Colonic mucosa (tissue), 4 donors: ENCODE measurements around the gene TRPM3. TPM values are rescaled to one million over a fixed set of nuclear protein-coding genes. Genes with fewer than 3 reads are reported as not detected.

Source experiments
- DNase-seq: peaks from one replicate; pipeline ENCODE4 v3.0.0-alpha.2; 2020
- H3K27ac ChIP-seq: fragments of 200-600 bp; one replicate; pipeline ENCODE4 v1.8.0; 2021
- H3K27me3 ChIP-seq: fragments of 200-600 bp; one replicate; pipeline ENCODE4 v1.8.0; 2021
- H3K36me3 ChIP-seq: fragments of 200-600 bp; one replicate; pipeline ENCODE4 v1.8.0; 2021
- H3K4me1 ChIP-seq: fragments of 200-600 bp; one replicate; pipeline ENCODE4 v1.8.0; 2021; ENCODE audit warnings: mild to moderate bottlenecking
- H3K4me3 ChIP-seq: fragments of 200-600 bp; one replicate; pipeline ENCODE4 v1.8.0; 2021
- H3K9ac ChIP-seq, 2 donors: one replicate each; pipeline ENCODE4 v1.7.0; 2013; ENCODE audit warnings: control low read depth in 2 of 2, low read depth in 2 of 2, low read length in 2 of 2
- H3K9me3 ChIP-seq: fragments of 200-600 bp; one replicate; pipeline ENCODE4 v1.8.0; 2021
- CTCF ChIP-seq: fragments of 200-600 bp; IDR thresholded peaks from one replicate; pipeline ENCODE4 v1.8.0; 2022; ENCODE audit warnings: antibody characterized with exemption, mild to moderate bottlenecking
- intact Hi-C: fragments of 100-400 bp; cut with DNase I; formaldehyde crosslinking; loops from one replicate; pipeline ENCODE4 v1.14.1; 2022
- total RNA-seq, 2 donors: library from RNA; stranded (reverse); fragmentation: NEBNext Ultra II Directional in 1 of 2; extraction: Animal tissue kit (Norgen Biotek cat#: 25700) in 1 of 2; gene quantifications; one replicate each; pipeline ENCODE4 v1.2.1, GENCODE V29; 2021
- donor health status: healthy.
- donor health status: DM: no; HTN: no; CAD: no.
- donor health status: DM: no; HTN: no; CAD: no.

TRPM3 gene
- total RNA-seq, 2 donors from 2014 or later = 0.32 to 0.35 TPM

- intact Hi-C loops = loop anchor here (5.0 kb wide), 2 partner anchors 77 to 327 kb away; no protein-coding TSS in a partner anchor
- Histone ChIP-seq H3K27me3 (no peaks in the 10 kb centered on the region), H3K36me3 (no peaks in the 10 kb centered on the region), H3K4me1 (no peaks in the 10 kb centered on the region), H3K4me3 (no peak overlapping the region), H3K9ac (no peak overlapping the region), H3K9me3 (no peaks in the 10 kb centered on the region), H3K27ac (no peak overlapping the region)
- TF ChIP-seq CTCF = peak; percentile 66
- DNase-seq = peak; percentile 27
Measured at GRCh38 chr9:70924895-70925547, 196.4 kb downstream of the TRPM3 start.

GRCh38 chr9:70924380-70924779, 197.0 kb downstream of the TRPM3 start:
- no peak for TF ChIP-seq CTCF
- no peaks in the 10 kb centered on the region for H3K27me3 ChIP-seq
- DNase-seq = no peak
- no peaks in the 10 kb centered on the region for H3K36me3 ChIP-seq
- no peaks in the 10 kb centered on the region for H3K9me3 ChIP-seq
- H3K4me3 ChIP-seq = no peak overlapping the region
- H3K27ac ChIP-seq = no peak overlapping the region
- H3K4me1 ChIP-seq = no peaks in the 10 kb centered on the region
- intact Hi-C loops = loop anchor here (5.0 kb wide), 1 partner anchor 328 kb away; no protein-coding TSS in a partner anchor
- H3K9ac ChIP-seq = no peak overlapping the region

GRCh38 chr9:70923961-70924360, 197.5 kb downstream of the TRPM3 start:
- Histone ChIP-seq H3K9me3 (no peaks in the 10 kb centered on the region), H3K36me3 (no peaks in the 10 kb centered on the region), H3K4me1 (no peaks in the 10 kb centered on the region), H3K27me3 (no peaks in the 10 kb centered on the region), H3K4me3 (no peak overlapping the region), H3K27ac (no peak overlapping the region), H3K9ac (no peak overlapping the region)
- no peak for DNase-seq
- no peak for TF ChIP-seq CTCF
- intact Hi-C loops = loop anchor here (5.0 kb wide), 1 partner anchor 328 kb away; no protein-coding TSS in a partner anchor

GRCh38 chr9:70921136-70921535, 200.3 kb downstream of the TRPM3 start:
- H3K9me3 ChIP-seq = no peaks in the 10 kb centered on the region
- DNase-seq = no peak
- no peak overlapping the region for H3K9ac ChIP-seq
- no peak for TF ChIP-seq CTCF
- no peaks in the 10 kb centered on the region for H3K36me3 ChIP-seq
- H3K27me3 ChIP-seq = no peaks in the 10 kb centered on the region
- no peaks in the 10 kb centered on the region for H3K4me1 ChIP-seq
- no peak overlapping the region for H3K4me3 ChIP-seq
- intact Hi-C loops = loop anchor here (5.0 kb wide), 1 partner anchor 331 kb away; no protein-coding TSS in a partner anchor
- H3K27ac ChIP-seq = no peak overlapping the region

- no peak for TF ChIP-seq CTCF
Measured at GRCh38 chr9:70917277-70917676, 204.1 kb downstream of the TRPM3 start.

More at GRCh38 chr9:70917277-70917676, 204.1 kb downstream of the TRPM3 start:
- H3K27ac ChIP-seq = no peak overlapping the region
- H3K4me3 ChIP-seq = no peak overlapping the region
- no peaks in the 10 kb centered on the region for H3K4me1 ChIP-seq
- intact Hi-C loops = no loop called here
- DNase-seq = no peak
- H3K9me3 ChIP-seq = no peaks in the 10 kb centered on the region
- H3K9ac ChIP-seq = no peak overlapping the region
- no peaks in the 10 kb centered on the region for H3K36me3 ChIP-seq
- H3K27me3 ChIP-seq = no peaks in the 10 kb centered on the region
